ENCODE data around the gene KCTD15.

Gene KCTD15

DNA sequence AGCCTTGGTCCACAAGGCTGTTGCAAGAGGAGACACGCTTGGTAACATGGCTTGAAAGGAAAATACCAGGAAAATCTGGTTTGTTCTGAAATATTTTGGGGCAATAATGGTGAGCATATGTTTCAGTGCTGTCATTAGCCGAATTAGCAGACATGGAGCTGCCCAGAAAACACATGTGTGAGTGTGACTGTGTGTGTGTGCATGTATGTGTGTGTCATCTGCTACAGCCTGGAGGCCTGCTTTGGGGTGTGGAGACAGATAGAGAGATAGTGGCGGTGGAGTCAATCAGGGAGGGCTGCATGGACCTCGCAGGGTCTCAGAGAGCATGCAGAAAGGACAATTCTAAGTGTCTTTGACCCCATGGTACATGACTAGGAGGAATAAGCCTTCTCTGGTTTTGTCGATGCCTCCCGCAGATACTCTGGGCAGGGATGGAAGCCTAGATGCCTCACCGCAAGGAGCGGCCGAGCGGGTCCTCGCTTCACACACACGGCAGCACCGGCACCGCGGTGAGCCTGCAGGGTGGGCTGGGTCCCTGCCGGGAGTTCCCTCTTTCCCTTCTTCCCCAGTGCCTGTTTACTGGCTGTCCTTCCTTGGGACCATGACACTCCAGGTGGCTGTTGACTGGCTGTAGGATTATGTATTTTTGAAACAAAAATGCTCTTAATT lies 3.5 kb downstream of the KCTD15 start:
- FAIRE-seq (no peak), DNase-seq (ENCODE audit: insufficient read length) (no peak)
- no peak for TF ChIP-seq TAF1 (IDR thresholded peaks at IDR 0.05; ENCODE audit: borderline replicate concordance, low read depth, low read length)
- no peak for TF ChIP-seq POLR2AphosphoS5 (IDR thresholded peaks at IDR 0.05; ENCODE audit: low read depth, low read length)
- TF ChIP-seq POLR2A (IDR thresholded peaks at IDR 0.05; ENCODE audit: low read depth, low read length): no peak

DNA sequence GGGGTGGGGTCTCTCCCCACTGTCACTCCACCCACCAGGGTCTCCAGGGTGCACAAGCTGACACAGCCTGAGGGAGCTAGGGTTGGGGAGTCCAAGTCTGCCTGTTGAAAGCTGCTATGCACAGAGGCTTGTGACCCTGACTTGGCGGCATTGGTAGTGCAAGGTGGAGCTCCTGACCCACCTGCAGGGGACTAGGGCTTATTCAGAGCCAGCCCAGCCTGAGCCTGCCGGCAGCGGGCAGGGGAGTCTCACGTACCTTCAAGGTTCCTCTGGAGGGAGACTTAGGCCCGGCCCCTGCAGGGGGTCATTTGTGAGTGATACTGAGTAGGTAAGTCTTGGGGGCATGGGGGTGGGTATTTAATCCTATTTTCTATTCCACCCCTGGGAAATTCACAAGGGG lies 4.7 kb downstream of the KCTD15 start:
- TF ChIP-seq POLR2A (IDR thresholded peaks at IDR 0.05; ENCODE audit: low read depth, low read length) (no peak), POLR2AphosphoS5 (IDR thresholded peaks at IDR 0.05; ENCODE audit: low read depth, low read length) (no peak), TAF1 (IDR thresholded peaks at IDR 0.05; ENCODE audit: borderline replicate concordance, low read depth, low read length) (no peak)
- FAIRE-seq (no peak), DNase-seq (ENCODE audit: insufficient read length) (no peak)

DNA sequence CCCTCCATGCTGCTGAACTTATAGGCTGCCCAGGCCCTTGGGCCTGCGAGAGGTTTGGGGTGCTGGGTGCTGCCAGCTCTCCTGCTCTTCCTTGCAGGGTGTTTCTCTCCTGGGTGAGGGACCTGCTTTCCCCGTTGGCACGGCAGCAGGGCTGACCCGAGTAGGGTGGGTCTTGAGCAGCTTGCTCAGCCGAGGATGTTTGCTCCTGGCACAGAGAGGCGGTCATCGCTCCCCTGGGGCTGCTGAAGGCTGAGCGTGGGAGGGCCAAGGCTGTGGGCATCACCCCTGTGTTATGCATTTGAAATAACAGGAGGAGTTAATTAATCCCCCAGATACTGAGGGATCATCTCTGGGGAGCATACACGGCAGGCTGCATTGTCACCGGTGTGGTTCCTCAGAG lies 5.3 kb downstream of the KCTD15 start:
- no peak for FAIRE-seq
- no peak for DNase-seq (ENCODE audit: insufficient read length)
- TF ChIP-seq POLR2AphosphoS5 (IDR thresholded peaks at IDR 0.05; ENCODE audit: low read depth, low read length) (no peak), TAF1 (IDR thresholded peaks at IDR 0.05; ENCODE audit: borderline replicate concordance, low read depth, low read length) (no peak), POLR2A (IDR thresholded peaks at IDR 0.05; ENCODE audit: low read depth, low read length) (no peak)

DNA sequence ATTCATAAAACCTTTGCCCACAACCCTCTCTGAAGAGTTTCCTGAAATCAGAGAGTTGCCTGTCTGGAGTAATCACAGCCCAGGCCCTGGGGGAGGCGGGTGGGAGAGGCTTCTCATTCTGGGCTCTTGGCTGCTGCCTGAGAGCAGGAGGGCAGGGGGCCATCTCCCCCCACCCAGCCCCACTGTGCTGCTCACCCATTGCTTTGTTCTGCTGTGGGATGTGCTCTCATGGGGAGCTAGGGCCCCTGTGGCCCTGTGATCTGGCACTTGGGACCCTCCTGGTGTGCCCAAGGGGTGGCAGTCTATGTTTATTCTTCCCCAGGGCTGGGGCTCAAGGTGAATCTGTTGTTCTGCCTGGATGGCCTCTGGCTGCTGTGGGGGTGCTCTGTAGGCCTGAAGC lies 6.1 kb downstream of the KCTD15 start:
- no peak for FAIRE-seq

DNA sequence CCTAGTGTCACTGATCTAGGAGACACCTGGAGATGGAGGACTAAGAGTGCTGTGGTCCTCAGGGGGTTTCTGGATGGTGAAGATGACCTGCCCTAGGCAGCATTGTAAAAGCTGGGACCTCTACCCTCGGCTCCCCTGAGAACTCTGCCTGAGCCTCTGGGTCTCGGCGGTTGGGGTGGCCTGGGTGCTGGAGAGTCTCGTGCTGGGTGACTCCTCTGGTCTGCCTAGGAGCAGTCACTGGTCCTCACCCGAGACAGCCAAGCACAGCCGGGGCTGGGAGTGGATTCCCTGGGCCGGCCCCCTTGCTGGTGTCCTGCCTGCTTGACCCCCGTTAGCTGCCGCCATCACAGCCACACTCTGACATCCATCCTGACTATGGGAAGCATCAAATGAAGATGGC lies 6.7 kb downstream of the KCTD15 start:
- FAIRE-seq (no peak), DNase-seq (ENCODE audit: insufficient read length) (no peak)
- TF ChIP-seq POLR2AphosphoS5 (IDR thresholded peaks at IDR 0.05; ENCODE audit: low read depth, low read length): no peak
- TF ChIP-seq POLR2A (IDR thresholded peaks at IDR 0.05; ENCODE audit: low read depth, low read length): no peak
- TF ChIP-seq TAF1 (IDR thresholded peaks at IDR 0.05; ENCODE audit: borderline replicate concordance, low read depth, low read length): no peak

More for the DNA sequence above, 6.1 kb downstream of the KCTD15 start:
- TF ChIP-seq TAF1 (IDR thresholded peaks at IDR 0.05; ENCODE audit: borderline replicate concordance, low read depth, low read length): no peak
- no peak for DNase-seq (ENCODE audit: insufficient read length)

GRCh38 chr19:33804021-33804799 lies 7.5 kb downstream of the KCTD15 start:
- no peak for FAIRE-seq
- no peak for DNase-seq (ENCODE audit: insufficient read length)
- TF ChIP-seq POLR2A (IDR thresholded peaks at IDR 0.05; ENCODE audit: low read depth, low read length) (no peak), TAF1 (IDR thresholded peaks at IDR 0.05; ENCODE audit: borderline replicate concordance, low read depth, low read length) (no peak), POLR2AphosphoS5 (IDR thresholded peaks at IDR 0.05; ENCODE audit: low read depth, low read length) (no peak)

GRCh38 chr19:33805313-33805712 lies 8.6 kb downstream of the KCTD15 start:
- DNase-seq (ENCODE audit: insufficient read length): no peak
- no peak for FAIRE-seq
- TF ChIP-seq TAF1 (IDR thresholded peaks at IDR 0.05; ENCODE audit: borderline replicate concordance, low read depth, low read length): no peak
- TF ChIP-seq POLR2AphosphoS5 (IDR thresholded peaks at IDR 0.05; ENCODE audit: low read depth, low read length): no peak
- TF ChIP-seq POLR2A (IDR thresholded peaks at IDR 0.05; ENCODE audit: low read depth, low read length): no peak

GRCh38 chr19:33805840-33806433 lies 9.3 kb downstream of the KCTD15 start:
- FAIRE-seq (no peak), DNase-seq (ENCODE audit: insufficient read length) (no peak)
- no peak for TF ChIP-seq POLR2AphosphoS5 (IDR thresholded peaks at IDR 0.05; ENCODE audit: low read depth, low read length)
- TF ChIP-seq POLR2A (IDR thresholded peaks at IDR 0.05; ENCODE audit: low read depth, low read length): no peak
- no peak for TF ChIP-seq TAF1 (IDR thresholded peaks at IDR 0.05; ENCODE audit: borderline replicate concordance, low read depth, low read length)

DNA sequence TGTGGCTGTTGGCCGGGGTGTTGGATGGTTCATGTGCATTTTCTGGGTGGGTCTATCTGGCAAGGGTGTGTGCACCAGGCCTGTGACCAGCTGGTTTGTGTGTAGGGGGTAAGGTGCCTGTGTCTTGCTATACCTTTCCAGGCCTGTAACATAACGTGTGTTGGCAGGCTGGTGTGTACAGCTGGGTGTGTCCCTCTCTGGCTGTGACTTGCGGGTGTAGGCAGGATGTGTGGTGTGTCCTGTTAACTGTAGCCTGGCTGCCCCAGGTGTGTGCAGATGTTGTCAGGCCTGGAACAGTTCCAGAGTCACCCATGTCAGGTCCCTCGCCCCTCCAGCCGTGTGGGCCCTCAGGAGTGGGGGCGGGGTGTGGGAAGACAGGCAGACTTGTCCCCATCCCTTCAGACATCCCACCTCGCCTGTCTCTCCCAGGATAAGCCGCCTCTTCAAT lies 9.8 kb downstream of the KCTD15 start:
- DNase-seq (ENCODE audit: insufficient read length) (no peak), FAIRE-seq (no peak)
- TF ChIP-seq POLR2AphosphoS5 (IDR thresholded peaks at IDR 0.05; ENCODE audit: low read depth, low read length) (no peak), POLR2A (IDR thresholded peaks at IDR 0.05; ENCODE audit: low read depth, low read length) (no peak), TAF1 (IDR thresholded peaks at IDR 0.05; ENCODE audit: borderline replicate concordance, low read depth, low read length) (no peak)

DNA sequence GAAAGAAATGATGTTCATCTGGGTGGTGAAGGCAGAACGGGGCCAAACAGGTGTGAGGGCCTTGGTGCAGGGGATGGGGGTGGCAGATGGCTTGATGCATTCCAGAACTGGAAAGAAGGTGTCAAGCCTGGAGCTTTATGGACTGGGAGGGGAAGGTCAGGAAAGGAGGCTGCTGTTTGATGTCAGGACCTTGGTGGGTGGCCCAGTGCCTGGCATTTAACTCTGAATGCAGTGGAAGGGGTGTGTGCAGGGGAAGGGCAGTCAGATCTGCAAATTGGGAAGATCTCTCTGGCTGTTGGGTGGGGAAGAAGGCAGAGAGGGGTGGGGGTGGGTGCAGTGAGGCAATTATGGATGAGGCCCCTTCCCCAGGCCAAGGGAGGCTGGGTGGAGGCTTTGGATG lies 11.7 kb downstream of the KCTD15 start:
- DNase-seq (ENCODE audit: insufficient read length) (no peak), FAIRE-seq (no peak)
- TF ChIP-seq POLR2AphosphoS5 (IDR thresholded peaks at IDR 0.05; ENCODE audit: low read depth, low read length): no peak
- TF ChIP-seq TAF1 (IDR thresholded peaks at IDR 0.05; ENCODE audit: borderline replicate concordance, low read depth, low read length): no peak
- TF ChIP-seq POLR2A (IDR thresholded peaks at IDR 0.05; ENCODE audit: low read depth, low read length): no peak

DNA sequence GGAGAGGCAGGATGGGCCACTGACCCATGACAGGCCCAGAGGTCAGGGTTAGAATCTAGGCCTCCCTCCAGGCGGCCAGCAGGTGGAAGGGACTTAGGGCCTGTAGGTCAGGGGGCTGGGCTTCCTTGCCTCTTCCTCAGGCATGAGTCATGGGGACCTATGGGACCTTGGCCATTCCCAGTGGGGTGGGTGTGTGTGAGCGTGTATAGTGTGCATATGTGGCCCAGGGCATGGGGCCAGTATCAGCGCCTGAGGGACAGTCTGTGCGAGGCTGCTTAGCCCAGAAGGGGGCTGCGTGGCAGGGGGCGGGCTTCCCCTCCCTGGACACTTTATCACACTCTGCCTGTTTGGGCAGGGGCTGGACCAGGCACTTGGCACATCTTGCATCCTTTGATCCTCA lies 13.3 kb downstream of the KCTD15 start:
- TF ChIP-seq POLR2AphosphoS5 (IDR thresholded peaks at IDR 0.05; ENCODE audit: low read depth, low read length) (no peak), POLR2A (IDR thresholded peaks at IDR 0.05; ENCODE audit: low read depth, low read length) (no peak), TAF1 (IDR thresholded peaks at IDR 0.05; ENCODE audit: borderline replicate concordance, low read depth, low read length) (no peak)
- FAIRE-seq (no peak), DNase-seq (ENCODE audit: insufficient read length) (no peak)

- DNase-seq (ENCODE audit: insufficient read length): no peak
- no peak for FAIRE-seq
- TF ChIP-seq POLR2AphosphoS5 (IDR thresholded peaks at IDR 0.05; ENCODE audit: low read depth, low read length): no peak
Observed at GRCh38 chr19:33810821-33811220, 14.2 kb downstream of the KCTD15 start.

Measured in GM12892 (cell line).